NOMO-1 treated with DMSO at 0.1 percent for 48 hours (cell line): ENCODE measurements around the gene RHOBTB1.

Experiments
- DNase-seq: peaks from one replicate; lab custom pipeline; 2025; ENCODE audit not compliant: unreplicated experiment; lab: John Stamatoyannopoulos, UW

Gene RHOBTB1

DNA sequence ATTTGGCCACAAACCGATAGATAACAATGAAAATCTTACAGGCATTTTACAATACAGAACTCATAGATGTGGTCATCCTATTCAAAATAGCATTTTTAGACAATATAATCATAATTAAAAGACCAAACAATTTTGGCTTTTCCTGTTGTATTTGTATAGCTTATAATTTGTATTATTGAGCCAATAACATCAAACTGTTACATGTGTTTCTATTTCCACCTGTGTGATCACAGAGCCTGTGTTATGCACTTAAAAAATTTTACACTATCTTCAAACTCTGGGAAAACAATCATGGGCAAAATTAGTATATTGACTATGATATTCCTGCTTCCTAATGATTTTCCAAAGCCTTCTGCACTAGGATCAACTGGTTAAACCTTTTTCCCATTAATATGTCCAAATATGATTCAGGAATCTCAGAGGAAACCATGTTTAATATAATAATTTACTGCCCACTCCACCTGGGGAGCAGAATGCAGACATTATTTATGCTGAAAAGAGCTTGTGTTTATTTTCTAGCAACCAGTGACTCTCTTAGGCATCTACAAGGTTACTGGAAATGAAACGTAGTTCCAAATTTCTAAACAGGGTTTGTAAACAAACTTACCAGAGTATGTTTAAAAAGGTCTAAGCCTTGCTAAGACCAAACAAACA is 1.7 kb downstream of the RHOBTB1 start:
- no peak for DNase-seq

- no peak for DNase-seq
Observed at GRCh38 chr10:60940446-60940845, 3.5 kb downstream of the RHOBTB1 start.

DNA sequence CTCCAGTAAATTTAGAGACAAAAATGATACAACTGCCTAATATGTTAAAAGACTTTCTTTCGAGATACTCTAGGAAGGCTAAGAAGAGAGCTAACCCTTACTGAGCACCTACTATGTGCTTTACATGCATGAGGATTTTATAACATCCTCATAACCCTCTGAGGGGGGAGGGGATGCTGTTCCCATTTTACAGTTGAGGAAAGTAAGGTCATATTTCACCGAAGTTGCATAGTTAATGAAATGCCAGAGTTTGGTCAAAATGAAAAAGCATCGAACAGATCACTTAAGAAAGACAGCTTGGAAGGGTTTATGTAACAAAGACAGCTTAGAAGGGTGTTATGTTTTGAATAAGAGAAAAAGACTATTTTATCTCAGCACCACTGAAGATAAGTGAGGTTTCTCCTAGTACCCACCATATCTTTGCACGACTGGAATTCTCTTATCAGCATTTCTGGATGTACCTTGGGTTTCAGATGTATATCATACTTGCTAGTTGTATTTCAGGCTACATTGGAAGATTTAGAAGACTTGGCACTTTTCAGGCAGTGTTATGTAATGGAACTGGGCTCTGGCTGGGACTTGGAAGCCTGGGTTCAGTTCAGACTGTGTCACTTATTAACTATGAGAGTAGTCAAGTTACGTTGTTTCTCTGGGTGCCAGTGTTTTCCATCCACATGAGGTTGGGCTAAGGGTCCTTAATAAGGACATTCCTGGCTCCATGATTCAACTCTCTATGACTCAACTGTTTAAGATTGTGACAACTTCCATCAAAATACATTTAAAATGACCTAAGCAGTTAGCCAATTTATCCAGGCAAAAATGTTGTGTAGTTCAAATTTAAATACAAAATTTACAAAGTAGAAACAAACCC is 6.0 kb downstream of the RHOBTB1 start:
- no peak for DNase-seq

DNA sequence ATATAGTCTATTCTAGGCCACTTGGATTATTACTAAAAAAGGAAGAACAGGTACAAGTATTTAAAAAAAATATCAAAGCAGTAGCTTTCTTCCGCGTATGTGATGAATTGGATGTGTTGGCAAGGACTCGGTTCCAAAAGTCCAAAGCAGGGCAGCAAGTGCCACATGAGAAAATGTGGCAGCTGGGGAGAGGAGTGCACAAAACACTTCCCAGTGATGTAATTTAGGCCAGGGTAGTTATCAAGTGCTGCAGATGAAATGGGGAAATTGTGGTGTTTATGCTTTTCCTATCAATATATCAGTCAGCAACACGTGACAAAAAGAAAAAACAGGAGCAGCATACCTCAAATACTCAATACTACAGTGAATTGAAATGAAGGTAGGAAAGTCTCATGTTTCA is 7.0 kb downstream of the RHOBTB1 start:
- DNase-seq = no peak

GRCh38 chr10:60934215-60935175 is 9.5 kb downstream of the RHOBTB1 start:
- no peak for DNase-seq

DNA sequence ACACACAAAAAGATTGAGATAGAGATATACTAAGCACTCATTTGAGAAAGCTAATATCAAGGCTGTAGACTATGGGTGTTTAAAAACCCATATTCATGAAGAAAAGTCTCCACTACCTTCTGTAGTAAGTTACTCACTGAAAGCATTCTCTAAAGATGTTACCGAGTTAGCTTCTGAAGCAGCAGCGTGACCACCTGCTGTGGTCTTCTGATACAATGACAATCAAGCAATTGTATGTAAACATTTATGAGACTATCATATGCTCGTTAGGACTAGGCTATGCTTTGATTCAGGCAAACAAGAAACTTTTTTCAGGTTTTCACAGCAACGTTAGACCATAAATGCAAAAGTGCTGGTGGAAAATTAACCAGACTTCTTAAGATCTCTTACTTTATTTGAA is 11.2 kb downstream of the RHOBTB1 start:
- no peak for DNase-seq

DNA sequence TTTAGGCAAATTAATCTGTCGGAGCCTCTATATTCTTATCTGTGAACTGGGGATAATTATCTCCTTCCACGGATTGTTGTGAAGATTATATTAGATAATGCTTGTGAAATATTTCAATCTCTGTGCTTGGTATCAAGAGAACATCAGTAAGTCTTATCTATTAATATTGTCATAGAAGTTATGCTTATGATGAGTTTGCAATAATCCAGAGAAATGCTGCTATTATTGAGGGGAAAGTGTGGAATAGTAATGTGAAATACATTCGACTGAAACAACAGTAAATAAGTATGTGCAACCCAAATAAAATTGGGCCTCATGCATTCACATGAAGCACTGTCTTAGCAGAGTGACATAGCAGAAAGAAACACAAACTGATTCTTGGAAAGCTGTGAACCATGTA is 13.7 kb downstream of the RHOBTB1 start:
- no peak for DNase-seq

- no peak for DNase-seq
Observed at GRCh38 chr10:60921633-60922032, 22.4 kb downstream of the RHOBTB1 start.

DNA sequence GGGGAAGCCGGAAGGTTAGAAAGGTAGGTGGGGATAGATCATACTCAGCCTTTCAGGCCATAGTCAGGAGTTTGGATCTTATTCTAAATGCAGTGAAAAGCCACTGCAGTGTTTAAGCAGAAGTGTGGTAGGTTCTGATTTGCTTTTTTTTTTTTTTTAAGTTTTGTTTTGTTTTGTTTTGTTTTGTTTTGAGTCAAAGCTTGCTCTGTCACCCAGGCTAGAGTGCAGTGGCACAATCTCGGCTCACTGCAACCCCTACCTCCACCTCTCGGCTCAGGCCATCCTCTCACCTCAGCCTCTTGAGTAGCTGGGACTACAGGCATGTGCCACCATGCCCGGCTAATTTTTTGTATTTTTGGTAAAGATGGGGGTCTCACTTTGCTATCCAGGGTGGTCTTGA is 23.5 kb downstream of the RHOBTB1 start:
- no peak for DNase-seq

DNA sequence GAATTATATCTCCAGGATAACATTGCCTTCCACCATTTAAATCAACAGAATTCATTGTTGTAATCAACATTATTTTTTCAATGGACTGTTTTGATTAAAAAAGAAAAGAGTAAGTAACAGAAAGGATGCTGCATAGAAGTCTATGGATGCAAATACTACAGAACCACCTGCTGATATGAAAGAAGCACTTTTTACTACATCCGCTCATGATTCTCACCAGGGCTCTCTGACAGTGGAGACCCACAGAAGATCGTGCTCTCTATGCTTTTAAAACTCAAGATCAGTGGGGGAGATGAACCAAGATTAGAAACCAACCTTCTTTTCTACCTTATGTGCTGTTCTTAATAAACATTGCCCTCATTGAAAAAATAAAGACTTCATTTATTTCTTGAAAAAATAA is 24.4 kb downstream of the RHOBTB1 start:
- no peak for DNase-seq

DNA sequence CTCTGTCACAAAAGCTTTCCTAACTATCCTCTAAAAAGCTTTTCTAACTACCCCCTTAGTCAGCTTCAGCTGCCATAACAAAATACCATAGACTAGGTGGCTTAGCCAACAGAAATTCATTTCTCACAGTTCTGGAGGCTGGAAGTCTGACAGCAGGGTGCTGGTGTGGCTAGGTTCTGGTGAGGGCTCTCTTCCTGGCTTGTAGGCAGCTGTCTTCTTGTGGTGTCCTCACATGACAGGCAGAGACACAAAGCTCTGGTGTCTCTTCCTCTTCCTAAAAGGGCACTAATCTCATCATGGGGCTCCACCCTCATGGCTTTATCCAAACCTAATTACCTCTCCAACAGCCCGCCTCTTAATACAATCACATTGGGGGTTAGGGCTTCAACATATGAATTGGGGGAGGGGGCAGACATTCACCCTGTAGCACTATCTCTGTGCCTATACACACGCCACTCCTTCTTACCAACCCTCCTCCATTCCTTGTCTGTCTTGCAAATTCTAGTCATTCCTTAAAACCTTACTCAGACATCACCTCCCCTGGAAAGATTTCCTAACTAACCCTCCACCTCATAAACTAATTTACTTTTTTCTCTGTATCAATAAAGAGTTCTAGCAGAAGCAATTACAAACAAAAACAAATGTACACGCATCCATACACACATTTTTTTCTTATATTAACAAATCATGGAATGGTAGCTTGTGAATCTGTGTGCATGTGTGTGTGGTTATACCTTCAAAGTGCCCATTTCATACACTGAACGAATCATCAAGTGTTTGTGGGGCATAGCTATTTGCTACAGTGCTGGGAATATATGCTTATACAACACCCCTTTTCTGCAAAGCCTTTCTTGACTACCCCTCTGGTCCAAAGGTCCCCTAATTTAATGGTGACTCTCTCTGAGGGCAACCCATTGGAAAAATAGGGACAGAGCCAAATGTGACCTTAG is 26.4 kb downstream of the RHOBTB1 start:
- no peak for DNase-seq

GRCh38 chr10:60916025-60916424 is 28.0 kb downstream of the RHOBTB1 start:
- no peak for DNase-seq

- DNase-seq = no peak
Observed at GRCh38 chr10:60914690-60915141, 29.3 kb downstream of the RHOBTB1 start.

DNA sequence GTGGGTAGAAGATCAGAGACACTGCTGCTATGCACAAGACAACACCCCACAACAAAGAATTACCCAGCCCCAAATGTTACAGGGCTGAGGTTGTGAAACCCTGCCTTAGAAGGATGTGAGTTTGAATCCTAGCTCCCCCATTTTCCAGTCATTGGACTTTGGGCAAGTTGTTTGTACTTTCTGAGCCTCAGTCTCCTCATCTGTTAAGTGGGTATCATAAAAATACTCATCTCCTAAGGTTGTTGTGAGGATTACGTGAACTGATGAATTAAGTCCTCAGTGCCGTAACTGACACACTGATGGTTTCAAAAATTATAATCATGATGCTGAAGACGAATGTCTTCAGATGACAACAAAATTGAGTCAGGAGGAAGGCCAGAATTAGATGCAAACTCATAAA is 30.3 kb downstream of the RHOBTB1 start:
- DNase-seq = no peak

DNA sequence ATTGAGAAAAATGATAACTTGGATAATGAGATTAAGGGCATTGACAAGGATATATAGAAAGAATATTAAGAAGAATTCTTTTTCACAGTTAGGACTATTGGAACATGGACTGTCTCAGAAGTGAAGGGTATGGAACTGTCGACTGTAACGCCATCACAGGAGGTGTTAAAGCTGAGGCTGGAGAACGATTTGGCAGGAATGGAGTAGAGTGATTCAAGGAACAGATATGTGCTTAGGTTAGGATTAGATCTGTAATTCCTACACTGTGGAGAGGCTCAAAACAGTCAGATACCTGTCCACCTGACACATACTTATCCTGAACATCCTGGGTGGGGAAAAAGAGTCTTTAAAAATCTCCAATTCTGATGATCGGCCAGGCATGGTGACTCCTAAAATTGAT is 30.9 kb downstream of the RHOBTB1 start:
- DNase-seq = no peak

DNA sequence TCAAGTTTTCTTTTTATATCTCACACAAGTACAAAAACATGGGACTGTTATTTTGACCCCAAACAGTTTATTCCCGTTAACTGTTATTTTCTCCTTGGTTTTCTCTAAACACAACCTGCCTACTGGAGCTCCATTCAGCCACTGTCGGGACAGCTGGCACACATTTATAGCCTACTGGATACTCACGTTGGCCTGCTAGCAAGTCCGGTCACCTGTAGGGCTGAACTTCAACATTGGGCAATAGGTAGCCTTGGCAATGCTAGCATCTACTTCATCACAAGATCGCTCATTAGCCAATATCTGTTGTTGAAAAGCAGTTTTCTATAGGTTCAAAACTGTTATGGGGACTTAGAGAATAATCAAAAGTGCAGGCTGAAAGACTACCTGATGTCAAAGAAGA is 32.3 kb downstream of the RHOBTB1 start:
- DNase-seq = no peak

DNA sequence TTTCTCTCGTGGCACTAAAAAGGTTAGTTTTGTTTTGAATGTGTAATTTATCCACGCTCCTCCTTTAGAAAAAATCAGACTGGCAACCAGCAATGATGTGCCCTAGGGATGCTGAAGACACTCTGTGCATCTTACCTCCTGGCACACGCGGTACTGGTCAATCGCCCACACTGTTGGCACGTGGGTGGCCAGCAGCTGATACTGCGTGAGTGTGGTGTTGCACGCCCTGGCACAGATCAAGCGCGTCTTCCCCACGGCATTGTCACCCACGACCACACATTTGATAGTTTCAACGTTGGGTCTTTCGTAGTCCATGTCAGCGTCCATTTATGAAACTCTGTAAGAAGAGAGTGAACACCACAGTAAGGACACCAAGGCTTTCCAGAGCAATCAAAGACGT is 32.8 kb downstream of the RHOBTB1 start:
- no peak for DNase-seq

- DNase-seq = peak; percentile 3
Observed at GRCh38 chr10:60910543-60910942, 33.4 kb downstream of the RHOBTB1 start.

- DNase-seq = no peak
Observed at GRCh38 chr10:60908896-60909295, 35.1 kb downstream of the RHOBTB1 start.

GRCh38 chr10:60908031-60908430 is 36.0 kb downstream of the RHOBTB1 start:
- DNase-seq = no peak
